ENCODE measurements around the gene TRABD2A.
"Not testable (repeated sequence)": the region's sequence is repeated elsewhere in the genome, so short reads cannot be mapped to it uniquely, and the experiment has no call there.

Gene TRABD2A

GRCh38 chr2:84805250-84805958, 75.5 kb downstream of the TRABD2A start:
- no peak for DNase-seq
- in situ Hi-C loops (cut with HindIII; ENCODE audit: low pct_ligation_motif_present, low pct_unique_long_range_greater_than_20kb, low sequenced_read_pairs), result no loop called here

GRCh38 chr2:84801811-84802210, 79.1 kb downstream of the TRABD2A start:
- DNase-seq, result no peak
- in situ Hi-C loops (cut with HindIII; ENCODE audit: low pct_ligation_motif_present, low pct_unique_long_range_greater_than_20kb, low sequenced_read_pairs), result no loop called here

GRCh38 chr2:84800194-84800805, 80.6 kb downstream of the TRABD2A start:
- in situ Hi-C loops (cut with HindIII; ENCODE audit: low pct_ligation_motif_present, low pct_unique_long_range_greater_than_20kb, low sequenced_read_pairs), result no loop called here
- no peak for DNase-seq

- in situ Hi-C loops (cut with HindIII; ENCODE audit: low pct_ligation_motif_present, low pct_unique_long_range_greater_than_20kb, low sequenced_read_pairs), result no loop called here
These were observed 81.1 kb downstream of the TRABD2A start for GRCh38 chr2:84799772-84800171.

GRCh38 chr2:84797271-84797670, 83.6 kb downstream of the TRABD2A start:
- no peak for DNase-seq
- in situ Hi-C loops (cut with HindIII; ENCODE audit: low pct_ligation_motif_present, low pct_unique_long_range_greater_than_20kb, low sequenced_read_pairs), result no loop called here

More at GRCh38 chr2:84799772-84800171, 81.1 kb downstream of the TRABD2A start:
- DNase-seq, result no peak

- in situ Hi-C loops (cut with HindIII; ENCODE audit: low pct_ligation_motif_present, low pct_unique_long_range_greater_than_20kb, low sequenced_read_pairs), result no loop called here
- no peak for DNase-seq
These were observed 84.1 kb downstream of the TRABD2A start for GRCh38 chr2:84796798-84797197.

GRCh38 chr2:84793641-84794040, 87.2 kb downstream of the TRABD2A start:
- in situ Hi-C loops (cut with HindIII; ENCODE audit: low pct_ligation_motif_present, low pct_unique_long_range_greater_than_20kb, low sequenced_read_pairs), result no loop called here
- DNase-seq, result no peak

- no peak for DNase-seq
- in situ Hi-C loops (cut with HindIII; ENCODE audit: low pct_ligation_motif_present, low pct_unique_long_range_greater_than_20kb, low sequenced_read_pairs), result no loop called here
These were observed 87.9 kb downstream of the TRABD2A start for GRCh38 chr2:84792856-84793522.

- in situ Hi-C loops (cut with HindIII; ENCODE audit: low pct_ligation_motif_present, low pct_unique_long_range_greater_than_20kb, low sequenced_read_pairs), result no loop called here
- no peak for DNase-seq
These were observed 92.4 kb downstream of the TRABD2A start for GRCh38 chr2:84788498-84788897.

GRCh38 chr2:84788027-84788426, 92.9 kb downstream of the TRABD2A start:
- in situ Hi-C loops (cut with HindIII; ENCODE audit: low pct_ligation_motif_present, low pct_unique_long_range_greater_than_20kb, low sequenced_read_pairs), result no loop called here
- DNase-seq, result no peak

- DNase-seq, result no peak
- in situ Hi-C loops (cut with HindIII; ENCODE audit: low pct_ligation_motif_present, low pct_unique_long_range_greater_than_20kb, low sequenced_read_pairs), result no loop called here
These were observed 94.3 kb downstream of the TRABD2A start for GRCh38 chr2:84786601-84787000.

GRCh38 chr2:84785950-84786349, 94.9 kb downstream of the TRABD2A start:
- in situ Hi-C loops (cut with HindIII; ENCODE audit: low pct_ligation_motif_present, low pct_unique_long_range_greater_than_20kb, low sequenced_read_pairs), result no loop called here
- no peak for DNase-seq

- in situ Hi-C loops (cut with HindIII; ENCODE audit: low pct_ligation_motif_present, low pct_unique_long_range_greater_than_20kb, low sequenced_read_pairs), result no loop called here
- no peak for DNase-seq
These were observed 98.0 kb downstream of the TRABD2A start for GRCh38 chr2:84782717-84783442.

- in situ Hi-C loops (cut with HindIII; ENCODE audit: low pct_ligation_motif_present, low pct_unique_long_range_greater_than_20kb, low sequenced_read_pairs), result no loop called here
- DNase-seq, result no peak
These were observed 98.8 kb downstream of the TRABD2A start for GRCh38 chr2:84781942-84782716.

- in situ Hi-C loops (cut with HindIII; ENCODE audit: low pct_ligation_motif_present, low pct_unique_long_range_greater_than_20kb, low sequenced_read_pairs), result no loop called here
These were observed 101.1 kb downstream of the TRABD2A start for GRCh38 chr2:84779781-84780180.

GRCh38 chr2:84778911-84779690, 101.8 kb downstream of the TRABD2A start:
- in situ Hi-C loops (cut with HindIII; ENCODE audit: low pct_ligation_motif_present, low pct_unique_long_range_greater_than_20kb, low sequenced_read_pairs), result no loop called here
- no peak for DNase-seq

More at GRCh38 chr2:84779781-84780180, 101.1 kb downstream of the TRABD2A start:
- DNase-seq, result no peak

- no peak for DNase-seq
- in situ Hi-C loops (cut with HindIII; ENCODE audit: low pct_ligation_motif_present, low pct_unique_long_range_greater_than_20kb, low sequenced_read_pairs), result no loop called here
These were observed 104.9 kb downstream of the TRABD2A start for GRCh38 chr2:84776011-84776410.

GRCh38 chr2:84773562-84773961, 107.3 kb downstream of the TRABD2A start:
- in situ Hi-C loops (cut with HindIII; ENCODE audit: low pct_ligation_motif_present, low pct_unique_long_range_greater_than_20kb, low sequenced_read_pairs); DNase-seq: not testable (repeated sequence)
